ENCODE results near the gene COL6A2.

GRCh38 chr21:46122758-46123683 is 25.1 kb downstream of the COL6A2 start:
- no peak for TF ChIP-seq FOXM1 (IDR thresholded peaks at IDR 0.05; ENCODE audit: borderline replicate concordance)
- TF ChIP-seq BHLHE40 (IDR thresholded peaks at IDR 0.05; ENCODE audit: borderline replicate concordance) = no peak
- TF ChIP-seq ELF4 (IDR thresholded peaks at IDR 0.05) = no peak
- no peak for TF ChIP-seq FOXA1 (IDR thresholded peaks at IDR 0.05)
- TF ChIP-seq L3MBTL2 (conservative IDR thresholded peaks at IDR 0.05) = no peak
- no peak for TF ChIP-seq SP1 (IDR thresholded peaks at IDR 0.05)
- no peak for TF ChIP-seq SUZ12 (IDR thresholded peaks at IDR 0.05)
- no peak for TF ChIP-seq FOXK2 (IDR thresholded peaks at IDR 0.05)
- TF ChIP-seq ZNF384 (IDR thresholded peaks at IDR 0.05) = no peak
- no peak for TF ChIP-seq NFRKB (IDR thresholded peaks at IDR 0.05)
- TF ChIP-seq ARNT (IDR thresholded peaks at IDR 0.05) = no peak
- no peak for TF ChIP-seq TARDBP (IDR thresholded peaks at IDR 0.05)

Measured in HEK293T (cell line).